Left lung (tissue), 10 donors: ENCODE measurements around the gene EPB41. TPM values are rescaled to one million over a fixed set of nuclear protein-coding genes. Genes with fewer than 3 reads are reported as not detected.

Experiments used
- ATAC-seq: fragments of 200-7000 bp; cut with Tn5 transposase; one replicate; pipeline ENCODE4 v1.9.1; 2020; ENCODE audit warnings: moderate library complexity
- DNase-seq, 4 donors: peaks; one replicate each; pipeline ENCODE4 v3.0.0-alpha.2; 2013 to 2020
- H3K27ac ChIP-seq, 2 donors: fragments of 200-600 bp; sonication (generic) in 1 of 2; one replicate each; pipeline versions ENCODE4 v1.5.0 to v1.8.0; 2020 to 2021
- H3K27me3 ChIP-seq, 2 donors: fragments of 200-600 bp; sonication (generic) in 1 of 2; one replicate each; pipeline versions ENCODE4 v1.5.0 to v1.8.0; 2020 to 2021
- H3K36me3 ChIP-seq, 2 donors: fragments of 200-600 bp; sonication (generic) in 1 of 2; one replicate each; pipeline versions ENCODE4 v1.5.0 to v1.8.0; 2020 to 2021
- H3K4me1 ChIP-seq, 2 donors: fragments of 200-600 bp; one replicate each; pipeline ENCODE4 v1.8.0; 2021
- H3K4me3 ChIP-seq, 2 donors: fragments of 200-600 bp; sonication (generic) in 1 of 2; one replicate each; pipeline versions ENCODE4 v1.5.0 to v1.8.0; 2020 to 2021; ENCODE audit warnings: mild to moderate bottlenecking in 1 of 2
- H3K9me3 ChIP-seq, 2 donors: fragments of 200-600 bp; sonication (generic) in 1 of 2; one replicate each; pipeline versions ENCODE4 v1.5.0 to v1.8.0; 2020 to 2021
- CTCF ChIP-seq, 2 donors: fragments of 200-600 bp; sonication (generic) in 1 of 2; IDR thresholded peaks; one replicate each; pipeline versions ENCODE4 v1.5.0 to v1.8.0; 2021; ENCODE audit warnings: antibody characterized with exemption in 2 of 2
- intact Hi-C, 2 donors: fragments of 100-400 bp; cut with DNase I; formaldehyde crosslinking; loops; one replicate each; pipeline versions ENCODE4 v1.11.2 to v1.14.2; 2022
- polyA plus RNA-seq, 6 donors: library from polyadenylated mRNA; unstranded; fragments of 120-200 nt; gene quantifications; one replicate each; pipeline ENCODE4 v1.2.1, GENCODE V29; 2013; ENCODE audit not compliant: insufficient read length in 6 of 6
- total RNA-seq, 2 donors: library from RNA; stranded (reverse); fragmentation: NEBNext Ultra II Directional; extraction: Animal tissue kit (Norgen Biotek cat#: 25700); gene quantifications; one replicate each; pipeline ENCODE4 v1.2.1, GENCODE V29; 2021
- donor health status: DM: no; HTN: yes; CAD: no.
- donor health status: DM: no; HTN: no; CAD: no.

EPB41 gene
- total and polyA plus RNA-seq, 8 donors = 41.4 to 56.1 (median 45.7) TPM

GRCh38 chr1:28928314-28928941, 14.1 kb downstream of the EPB41 start:
- ATAC-seq (peak; percentile 13), DNase-seq (no peak)
- Histone ChIP-seq H3K27ac (peak overlapping the region; percentile 37 to 81), H3K4me3 (no peak overlapping the region), H3K27me3 (no peaks in the 10 kb centered on the region), H3K4me1 (peaks cover 11 to 37% of the 10 kb centered on the region in 2 donors), H3K9me3 (no peaks in the 10 kb centered on the region), H3K36me3 (no peaks in the 10 kb centered on the region)
- intact Hi-C loops = no loop called here
- TF ChIP-seq CTCF (IDR thresholded peaks at IDR 0.05) = no peak

GRCh38 chr1:28933277-28933676, 18.9 kb downstream of the EPB41 start:
- H3K36me3 ChIP-seq = no peaks in the 10 kb centered on the region
- ATAC-seq (no peak), DNase-seq (no peak)
- H3K27ac ChIP-seq = no peak overlapping the region
- intact Hi-C loops = no loop called here
- TF ChIP-seq CTCF (IDR thresholded peaks at IDR 0.05) = no peak
- peaks cover under 1 to 8% of the 10 kb centered on the region in 2 donors for H3K4me1 ChIP-seq
- H3K27me3 ChIP-seq = no peaks in the 10 kb centered on the region
- H3K4me3 ChIP-seq = no peak overlapping the region
- no peaks in the 10 kb centered on the region for H3K9me3 ChIP-seq

GRCh38 chr1:28933918-28934317, 19.5 kb downstream of the EPB41 start:
- DNase-seq (no peak), ATAC-seq (no peak)
- Histone ChIP-seq H3K9me3 (no peaks in the 10 kb centered on the region), H3K36me3 (no peaks in the 10 kb centered on the region), H3K4me3 (no peak overlapping the region), H3K4me1 (peaks cover 0 to 2% of the 10 kb centered on the region in 2 donors), H3K27me3 (no peaks in the 10 kb centered on the region), H3K27ac (no peak overlapping the region)
- intact Hi-C loops = no loop called here
- TF ChIP-seq CTCF (IDR thresholded peaks at IDR 0.05) = no peak

- no peak for TF ChIP-seq CTCF (IDR thresholded peaks at IDR 0.05)
- Histone ChIP-seq H3K4me3 (no peak overlapping the region), H3K36me3 (no peaks in the 10 kb centered on the region), H3K4me1 (no peaks in the 10 kb centered on the region), H3K27me3 (no peaks in the 10 kb centered on the region), H3K27ac (no peak overlapping the region), H3K9me3 (no peaks in the 10 kb centered on the region)
- ATAC-seq = no peak
- intact Hi-C loops = no loop called here
- no peak for DNase-seq
These were observed 20.3 kb downstream of the EPB41 start for GRCh38 chr1:28934676-28935075.

GRCh38 chr1:28935293-28935692, 20.9 kb downstream of the EPB41 start:
- H3K27ac ChIP-seq = no peak overlapping the region
- no peaks in the 10 kb centered on the region for H3K9me3 ChIP-seq
- no peaks in the 10 kb centered on the region for H3K36me3 ChIP-seq
- H3K27me3 ChIP-seq = no peaks in the 10 kb centered on the region
- no peak overlapping the region for H3K4me3 ChIP-seq
- H3K4me1 ChIP-seq = no peaks in the 10 kb centered on the region
- intact Hi-C loops = no loop called here
- DNase-seq (no peak), ATAC-seq (no peak)
- TF ChIP-seq CTCF (IDR thresholded peaks at IDR 0.05) = no peak
